Neural cell (in vitro differentiated cells): ENCODE measurements around the gene LNPEP. TPM values are rescaled to one million over a fixed set of nuclear protein-coding genes. Genes with fewer than 3 reads are reported as not detected.

Experiments used
- H2AFZ ChIP-seq: fragments of 200-600, 300-800 bp; sonication (generic), shearing (Covaris generic); 2 replicates; pipeline ENCODE4 v1.6.0; 2014; ENCODE audit warnings: low read depth, mild to moderate bottlenecking, antibody characterized with exemption, low read length, moderate library complexity
- H3F3A ChIP-seq: fragments of 200-600 bp; shearing (Covaris generic); 2 replicates; pipeline ENCODE4 v1.6.1; 2016; ENCODE audit warnings: mild to moderate bottlenecking, moderate library complexity, mixed read lengths, antibody characterized with exemption, low read length; ENCODE audit not compliant: insufficient read depth, poor library complexity, severe bottlenecking
- H3K27ac ChIP-seq: fragments of 200-600, 300-800 bp; sonication (generic), shearing (Covaris generic); 2 replicates; pipeline ENCODE4 v1.5.1; 2014; ENCODE audit warnings: mild to moderate bottlenecking, low read length, moderate library complexity
- H3K27me3 ChIP-seq: fragments of 300-800, 200-600 bp; sonication (generic), shearing (Covaris generic); 2 replicates; pipeline ENCODE4 v1.6.0; 2014; ENCODE audit warnings: mild to moderate bottlenecking, low read depth, low read length, moderate library complexity; ENCODE audit not compliant: insufficient read depth
- H3K36me3 ChIP-seq: fragments of 300-800, 200-600 bp; sonication (generic), shearing (Covaris generic); 2 replicates; pipeline ENCODE4 v1.5.1; 2014; ENCODE audit warnings: mild to moderate bottlenecking, antibody characterized with exemption, low read length, moderate library complexity; ENCODE audit not compliant: insufficient read depth
- H3K4me2 ChIP-seq: fragments of 300-800, 200-600 bp; sonication (generic), shearing (Covaris generic); 2 replicates; pipeline ENCODE4 v1.6.0; 2014; ENCODE audit warnings: mild to moderate bottlenecking, low read length
- H3K4me3 ChIP-seq: fragments of 300-800, 200-600 bp; sonication (generic), shearing (Covaris generic); 2 replicates; pipeline ENCODE4 v1.5.1; 2014; ENCODE audit warnings: mild to moderate bottlenecking, low read length, moderate library complexity
- H3K79me2 ChIP-seq: fragments of 200-600 bp; shearing (Covaris generic); replicated peaks from 2 replicates; pipeline ENCODE4 v1.6.0; 2014; ENCODE audit warnings: mild to moderate bottlenecking, low read length, moderate library complexity; ENCODE audit not compliant: insufficient read depth
- H3K9ac ChIP-seq: fragments of 300-800, 200-600 bp; sonication (generic), shearing (Covaris generic); 2 replicates; pipeline ENCODE4 v1.6.1; 2016; ENCODE audit warnings: mild to moderate bottlenecking, low read length, mixed read lengths
- H3K9me2 ChIP-seq: fragments of 200-600 bp; shearing (Covaris generic); 2 replicates; pipeline ENCODE4 v1.6.1; 2016; ENCODE audit warnings: mild to moderate bottlenecking, low read length, mixed read lengths; ENCODE audit not compliant: insufficient read depth
- H3K9me3 ChIP-seq: fragments of 200-600, 300-800 bp; sonication (generic), shearing (Covaris generic); 2 replicates; pipeline ENCODE4 v1.6.1; 2016; ENCODE audit warnings: mild to moderate bottlenecking, mixed run types, low read length, moderate library complexity, mixed read lengths
- H4K20me1 ChIP-seq: fragments of 200-600 bp; shearing (Covaris generic); 2 replicates; pipeline ENCODE4 v1.6.1; 2016; ENCODE audit warnings: mild to moderate bottlenecking, mixed run types; ENCODE audit not compliant: insufficient read depth
- CTCF ChIP-seq: fragments of 450-650 bp; IDR thresholded peaks from 2 replicates; pipeline ENCODE4 v1.5.1; 2014; ENCODE audit warnings: antibody characterized with exemption, mild to moderate bottlenecking, moderate library complexity; ENCODE audit not compliant: poor library complexity, severe bottlenecking
- EP300 ChIP-seq: fragments of 450-650 bp; conservative IDR thresholded peaks from 2 replicates; pipeline ENCODE4 v1.6.1; 2014; ENCODE audit warnings: antibody characterized with exemption, mild to moderate bottlenecking, moderate library complexity; ENCODE audit not compliant: poor library complexity, severe bottlenecking
- EZH2 ChIP-seq: fragments of 200-600, 300-800 bp; shearing (Covaris generic), sonication (generic); IDR thresholded peaks from 2 replicates; pipeline ENCODE4 v1.6.1; 2014; ENCODE audit warnings: antibody characterized with exemption, low read length, borderline replicate concordance, mild to moderate bottlenecking; ENCODE audit not compliant: insufficient read depth, poor library complexity, severe bottlenecking
- MXI1 ChIP-seq: fragments of 450-650 bp; conservative IDR thresholded peaks from 2 replicates; pipeline ENCODE4 v1.6.1; 2014; ENCODE audit warnings: antibody characterized with exemption, mild to moderate bottlenecking; ENCODE audit not compliant: poor library complexity, severe bottlenecking
- POLR2AphosphoS5 ChIP-seq: IDR thresholded peaks from 2 replicates; pipeline ENCODE4 v1.6.1; 2012
- RAD21 ChIP-seq: fragments of 450-650 bp; conservative IDR thresholded peaks from 2 replicates; pipeline ENCODE4 v1.6.1; 2014; ENCODE audit warnings: antibody characterized with exemption, mild to moderate bottlenecking, moderate library complexity
- REST ChIP-seq: IDR thresholded peaks from 2 replicates; pipeline ENCODE4 v1.6.1; 2012; ENCODE audit warnings: borderline replicate concordance
- SMC3 ChIP-seq: fragments of 450-650 bp; conservative IDR thresholded peaks from 2 replicates; pipeline ENCODE4 v1.6.1; 2014; ENCODE audit warnings: antibody characterized with exemption, mild to moderate bottlenecking, moderate library complexity; ENCODE audit not compliant: poor library complexity
- TAF1 ChIP-seq: IDR thresholded peaks from 2 replicates; pipeline ENCODE4 v1.6.1; 2012; ENCODE audit warnings: low read depth
- polyA plus RNA-seq: library from polyadenylated mRNA; depleted of rRNA; stranded (reverse); fragments of >200 nt; gene quantifications from 2 replicates; pipeline ENCODE4 v1.2.3, GENCODE V29; 2014

LNPEP gene
- polyA plus RNA-seq, 1 donor from 2014 or later, result 25.6 TPM

GRCh38 chr5:96990102-96990501, 54.2 kb downstream of the LNPEP start:
- Histone ChIP-seq H3K27me3 (no peaks in the 10 kb centered on the region), H3K4me3 (no peak overlapping the region), H3K36me3 (peaks cover 14% of the 10 kb centered on the region), H3K4me2 (no peak overlapping the region), H3K9me3 (no peaks in the 10 kb centered on the region), H3K9me2 (no peaks in the 10 kb centered on the region), H3K27ac (no peak overlapping the region), H3K9ac (no peak overlapping the region), H3F3A (no peaks in the 10 kb centered on the region), H2AFZ (no peak overlapping the region), H3K79me2 (no peaks in the 10 kb centered on the region), H4K20me1 (no peaks in the 10 kb centered on the region)
- TF ChIP-seq CTCF (no peak), EP300 (no peak), POLR2AphosphoS5 (no peak), EZH2 (no peak), MXI1 (no peak), TAF1 (no peak)

- Histone ChIP-seq H3K9me3 (no peaks in the 10 kb centered on the region), H3K27me3 (no peaks in the 10 kb centered on the region), H3K4me2 (no peak overlapping the region), H3K9ac (no peak overlapping the region), H3K4me3 (no peak overlapping the region), H4K20me1 (no peaks in the 10 kb centered on the region), H3K79me2 (no peaks in the 10 kb centered on the region), H3K36me3 (peaks cover 14% of the 10 kb centered on the region), H3F3A (no peaks in the 10 kb centered on the region), H3K9me2 (no peaks in the 10 kb centered on the region), H2AFZ (no peak overlapping the region), H3K27ac (no peak overlapping the region)
- TF ChIP-seq RAD21 (no peak), EP300 (no peak), POLR2AphosphoS5 (no peak), SMC3 (no peak)
Measured at GRCh38 chr5:96991708-96992107, 55.8 kb downstream of the LNPEP start.

GRCh38 chr5:96993760-96994159, 57.9 kb downstream of the LNPEP start:
- Histone ChIP-seq H3K9ac (no peak overlapping the region), H2AFZ (no peak overlapping the region), H3K4me2 (no peak overlapping the region), H3K36me3 (peaks cover 8% of the 10 kb centered on the region), H3K4me3 (no peak overlapping the region), H3K9me3 (no peaks in the 10 kb centered on the region), H3K27ac (no peak overlapping the region), H3K27me3 (no peaks in the 10 kb centered on the region), H3K9me2 (no peaks in the 10 kb centered on the region), H3K79me2 (no peaks in the 10 kb centered on the region), H3F3A (no peaks in the 10 kb centered on the region), H4K20me1 (no peaks in the 10 kb centered on the region)
- TF ChIP-seq POLR2AphosphoS5 (no peak), SMC3 (no peak), EZH2 (no peak), REST (no peak), RAD21 (no peak), TAF1 (no peak), EP300 (no peak), CTCF (no peak), MXI1 (no peak)
